Subcutaneous abdominal adipose tissue (tissue), 5 donors: ENCODE measurements around the gene VAC14.

Experiments
- H3K27ac ChIP-seq: one replicate; pipeline ENCODE4 v1.7.0; 2013; ENCODE audit warnings: low read depth, mild to moderate bottlenecking, inconsistent platforms, low read length, moderate library complexity
- H3K27me3 ChIP-seq, 5 donors: one replicate each; pipeline ENCODE4 v1.7.0; 2013; ENCODE audit warnings: low read length in 5 of 5, inconsistent platforms in 1 of 5; ENCODE audit not compliant: control insufficient read depth in 5 of 5, insufficient read depth in 4 of 5
- H3K36me3 ChIP-seq, 5 donors: one replicate each; pipeline ENCODE4 v1.7.0; 2013; ENCODE audit warnings: low read length in 5 of 5; ENCODE audit not compliant: control insufficient read depth in 5 of 5, insufficient read depth in 5 of 5
- H3K4me1 ChIP-seq, 5 donors: one replicate each; pipeline ENCODE4 v1.7.0; 2013; ENCODE audit warnings: low read length in 5 of 5, mild to moderate bottlenecking in 3 of 5, moderate library complexity in 1 of 5; ENCODE audit not compliant: control insufficient read depth in 5 of 5, insufficient read depth in 5 of 5
- H3K4me3 ChIP-seq, 5 donors: one replicate each; pipeline ENCODE4 v1.7.0; 2013; ENCODE audit warnings: low read length in 5 of 5, low read depth in 1 of 5
- H3K9ac ChIP-seq, 5 donors: one replicate each; pipeline ENCODE4 v1.7.0; 2013; ENCODE audit warnings: low read length in 5 of 5, mild to moderate bottlenecking in 4 of 5, moderate library complexity in 3 of 5
- H3K9me3 ChIP-seq, 5 donors: one replicate each; pipeline ENCODE4 v1.7.0; 2013; ENCODE audit warnings: low read length in 5 of 5; ENCODE audit not compliant: control insufficient read depth in 5 of 5
- donor health status: healthy.
- donor health status: healthy.
- donor health status: healthy.
- donor health status: healthy.
- donor health status: healthy.

Gene VAC14

DNA sequence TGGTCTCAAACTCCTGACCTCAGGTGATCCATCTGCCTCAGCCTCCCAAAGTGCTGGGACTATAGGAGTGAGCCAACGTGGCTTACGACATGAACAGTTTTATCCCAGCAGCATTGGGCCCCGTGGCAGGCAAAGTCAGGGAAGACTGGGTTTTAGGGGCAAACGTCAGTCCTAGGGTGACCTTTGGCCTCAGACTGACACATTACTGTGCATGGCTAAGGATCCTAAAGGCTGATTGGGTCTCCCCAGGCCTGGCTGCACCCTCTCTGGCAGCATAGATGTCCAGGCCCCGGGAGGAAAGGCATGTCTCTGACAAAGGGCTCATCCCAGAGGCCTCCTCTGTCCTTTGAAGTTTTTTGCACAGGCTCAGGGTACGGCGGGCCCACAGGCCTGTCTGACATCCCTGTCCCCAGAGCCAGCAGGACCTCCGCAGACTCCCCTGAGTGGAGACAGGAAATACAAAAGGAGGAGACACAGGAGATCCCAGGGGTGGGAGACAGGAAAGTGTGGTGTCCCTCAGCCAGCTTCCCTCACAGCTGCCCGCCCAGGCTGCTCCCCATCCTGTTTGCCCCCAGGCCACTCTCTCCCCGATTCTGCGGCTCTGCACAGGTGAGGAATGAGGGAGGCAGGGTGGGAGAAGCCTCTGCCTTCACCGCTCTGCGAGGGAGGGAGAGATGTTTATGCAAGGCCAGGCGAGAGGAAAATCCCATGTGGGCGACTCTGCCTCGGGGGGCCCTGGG lies 60.6 kb downstream of the VAC14 start:
- Histone ChIP-seq H3K4me1 (peaks cover 10 to 55% (median 40%) of the 10 kb centered on the region in 5 donors), H3K27ac (no peak overlapping the region), H3K9me3 (no peaks in the 10 kb centered on the region), H3K4me3 (no peak overlapping the region), H3K27me3 (no peaks in the 10 kb centered on the region), H3K36me3 (peaks cover 2 to 56% (median 22%) of the 10 kb centered on the region in 5 donors), H3K9ac (no peak overlapping the region)

GRCh38 chr16:70739389-70739788 lies 61.6 kb downstream of the VAC14 start:
- Histone ChIP-seq H3K9me3 (no peaks in the 10 kb centered on the region), H3K9ac (no peak overlapping the region), H3K4me3 (no peak overlapping the region), H3K36me3 (peaks cover 2 to 47% (median 18%) of the 10 kb centered on the region in 5 donors), H3K27me3 (no peaks in the 10 kb centered on the region), H3K27ac (no peak overlapping the region), H3K4me1 (peaks cover 10 to 58% (median 42%) of the 10 kb centered on the region in 5 donors)

DNA sequence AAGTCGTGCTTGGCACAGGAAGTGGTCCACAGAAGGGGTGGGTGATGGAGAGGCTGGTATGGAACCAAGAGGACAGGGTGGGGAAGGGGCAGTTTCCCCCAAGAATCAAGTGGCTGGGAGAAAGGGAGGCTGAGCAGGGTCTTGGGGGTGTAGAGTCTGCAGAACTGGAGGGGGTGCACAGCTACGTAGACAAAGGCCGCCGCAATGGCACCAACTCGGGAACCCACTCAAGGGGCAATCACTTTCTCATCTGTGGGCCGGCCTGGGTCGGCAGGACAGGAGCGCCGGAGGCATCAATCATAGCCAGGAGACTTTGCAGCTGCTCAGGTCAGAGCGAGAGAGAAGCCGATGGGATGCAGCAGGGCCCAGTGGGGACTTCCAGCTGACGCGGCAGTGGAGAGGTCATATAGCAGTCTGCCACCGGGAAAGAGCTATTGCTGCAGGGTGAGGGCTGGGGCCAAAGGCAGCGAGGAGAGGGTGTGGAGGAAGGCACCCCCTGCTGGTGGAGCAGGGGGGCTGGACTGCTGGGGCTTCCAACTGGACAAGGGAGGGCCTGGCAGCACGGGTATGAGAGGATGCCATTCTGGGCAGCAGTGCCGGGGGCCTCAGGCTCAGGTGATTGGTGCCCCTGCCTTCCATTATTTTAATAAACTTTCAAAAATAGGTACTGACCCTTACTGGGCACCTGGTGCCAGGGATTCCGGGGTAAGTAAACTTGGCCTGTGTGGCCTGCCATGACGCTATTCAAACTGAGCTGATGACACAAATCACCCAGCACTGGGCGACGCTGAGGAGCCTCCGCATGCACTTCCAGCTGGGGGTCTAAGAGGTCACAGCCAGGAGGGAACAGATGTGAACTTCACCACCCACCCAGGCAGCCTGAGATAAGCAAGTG lies 62.6 kb downstream of the VAC14 start:
- Histone ChIP-seq H3K36me3 (peaks cover 2 to 36% (median 10%) of the 10 kb centered on the region in 5 donors), H3K27me3 (no peaks in the 10 kb centered on the region), H3K4me3 (no peak overlapping the region), H3K4me1 (peaks cover 10 to 58% (median 42%) of the 10 kb centered on the region in 5 donors), H3K27ac (peak overlapping the region; percentile 10), H3K9me3 (no peaks in the 10 kb centered on the region), H3K9ac (peak overlapping the region in 1 of 5 donors; percentile 72)

- H3K36me3 ChIP-seq, result peaks cover 0 to 30% (median 9%) of the 10 kb centered on the region in 5 donors
- H3K27ac ChIP-seq, result peak overlapping the region; percentile 10
- no peaks in the 10 kb centered on the region for H3K27me3 ChIP-seq
- no peaks in the 10 kb centered on the region for H3K9me3 ChIP-seq
- peak overlapping the region in 2 of 5 donors; percentile 44 to 72 for H3K9ac ChIP-seq
- H3K4me1 ChIP-seq, result peaks cover 10 to 58% (median 42%) of the 10 kb centered on the region in 5 donors
- H3K4me3 ChIP-seq, result peak overlapping the region in 1 of 5 donors; percentile 20
Observed at GRCh38 chr16:70737377-70738082, 63.4 kb downstream of the VAC14 start.

- Histone ChIP-seq H3K27ac (peak overlapping the region; percentile 10), H3K27me3 (no peaks in the 10 kb centered on the region), H3K9me3 (no peaks in the 10 kb centered on the region), H3K4me1 (peaks cover 10 to 58% (median 42%) of the 10 kb centered on the region in 5 donors), H3K9ac (peak overlapping the region in 1 of 5 donors; percentile 72), H3K36me3 (peaks cover 0 to 23% (median 9%) of the 10 kb centered on the region in 5 donors), H3K4me3 (no peak overlapping the region)
Observed at GRCh38 chr16:70736465-70737376, 64.2 kb downstream of the VAC14 start.

- no peaks in the 10 kb centered on the region for H3K27me3 ChIP-seq
- H3K36me3 ChIP-seq, result peaks cover 0 to 22% (median 9%) of the 10 kb centered on the region in 5 donors
- no peak overlapping the region for H3K4me3 ChIP-seq
- H3K27ac ChIP-seq, result peak overlapping the region; percentile 37
- peaks cover 9 to 45% (median 34%) of the 10 kb centered on the region in 5 donors for H3K4me1 ChIP-seq
- H3K9ac ChIP-seq, result no peak overlapping the region
- no peaks in the 10 kb centered on the region for H3K9me3 ChIP-seq
Observed at GRCh38 chr16:70735141-70735979, 65.6 kb downstream of the VAC14 start.

DNA sequence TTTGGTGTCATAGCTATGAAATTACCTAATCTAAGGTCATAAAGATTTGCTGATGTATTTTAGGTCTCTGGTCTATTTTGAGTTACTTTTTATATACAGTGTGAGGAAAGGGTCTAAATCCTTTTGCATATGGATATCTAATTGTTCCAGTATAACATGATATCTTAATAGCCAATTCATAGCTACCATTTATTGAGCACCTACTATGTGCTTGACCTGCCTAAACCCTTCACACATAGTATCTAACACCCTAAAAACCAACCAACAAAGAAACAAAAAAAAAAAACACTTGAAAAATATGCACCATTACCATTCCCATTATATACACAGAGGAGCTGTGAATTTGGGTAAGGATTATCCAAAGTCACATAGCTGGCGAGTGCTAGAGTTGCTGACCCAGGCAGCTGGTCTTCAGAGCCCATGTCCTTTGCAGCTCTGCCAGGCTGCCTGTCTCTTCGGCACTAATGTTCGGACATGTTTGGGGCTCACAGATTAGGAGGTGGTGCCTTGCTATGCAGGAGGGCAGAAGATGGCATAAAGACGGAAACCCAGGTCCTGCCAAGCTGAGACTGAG lies 66.3 kb downstream of the VAC14 start:
- Histone ChIP-seq H3K4me1 (peaks cover 9 to 43% (median 31%) of the 10 kb centered on the region in 5 donors), H3K4me3 (no peak overlapping the region), H3K27ac (no peak overlapping the region), H3K27me3 (no peaks in the 10 kb centered on the region), H3K36me3 (peaks cover 0 to 24% (median 9%) of the 10 kb centered on the region in 5 donors), H3K9me3 (no peaks in the 10 kb centered on the region), H3K9ac (no peak overlapping the region)

DNA sequence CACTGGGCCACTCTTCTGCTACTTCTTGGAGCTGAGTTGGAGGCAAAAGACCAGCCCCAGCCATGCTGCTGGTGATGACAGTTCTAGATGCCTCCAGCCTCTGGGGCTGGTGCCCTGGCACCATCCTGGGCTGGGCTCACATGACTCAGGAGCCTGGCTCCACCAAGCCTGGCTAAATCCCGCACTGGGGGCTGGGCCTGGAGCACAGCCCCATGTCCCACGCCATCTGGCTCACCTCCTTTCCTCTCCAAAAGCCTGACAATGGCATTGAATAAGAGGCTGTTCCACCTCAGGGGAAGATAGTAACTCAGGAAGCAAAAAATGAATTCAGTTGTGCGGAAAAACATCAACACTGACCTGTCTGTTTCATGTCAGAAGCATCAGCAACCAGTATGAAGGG lies 70.0 kb downstream of the VAC14 start:
- Histone ChIP-seq H3K27ac (no peak overlapping the region), H3K36me3 (peaks cover 0 to 35% (median 18%) of the 10 kb centered on the region in 5 donors), H3K4me3 (no peak overlapping the region), H3K27me3 (no peaks in the 10 kb centered on the region), H3K9ac (no peak overlapping the region), H3K9me3 (no peaks in the 10 kb centered on the region), H3K4me1 (peaks cover 3 to 28% (median 22%) of the 10 kb centered on the region in 5 donors)
